ENCODE data around the gene PHETA2. TPM values are rescaled to one million over a fixed set of nuclear protein-coding genes. Genes with fewer than 3 reads are reported as not detected.

Gene PHETA2
- total and polyA plus RNA-seq, 10 donors, result 3.1 to 11.5 (median 7.9) TPM

DNA sequence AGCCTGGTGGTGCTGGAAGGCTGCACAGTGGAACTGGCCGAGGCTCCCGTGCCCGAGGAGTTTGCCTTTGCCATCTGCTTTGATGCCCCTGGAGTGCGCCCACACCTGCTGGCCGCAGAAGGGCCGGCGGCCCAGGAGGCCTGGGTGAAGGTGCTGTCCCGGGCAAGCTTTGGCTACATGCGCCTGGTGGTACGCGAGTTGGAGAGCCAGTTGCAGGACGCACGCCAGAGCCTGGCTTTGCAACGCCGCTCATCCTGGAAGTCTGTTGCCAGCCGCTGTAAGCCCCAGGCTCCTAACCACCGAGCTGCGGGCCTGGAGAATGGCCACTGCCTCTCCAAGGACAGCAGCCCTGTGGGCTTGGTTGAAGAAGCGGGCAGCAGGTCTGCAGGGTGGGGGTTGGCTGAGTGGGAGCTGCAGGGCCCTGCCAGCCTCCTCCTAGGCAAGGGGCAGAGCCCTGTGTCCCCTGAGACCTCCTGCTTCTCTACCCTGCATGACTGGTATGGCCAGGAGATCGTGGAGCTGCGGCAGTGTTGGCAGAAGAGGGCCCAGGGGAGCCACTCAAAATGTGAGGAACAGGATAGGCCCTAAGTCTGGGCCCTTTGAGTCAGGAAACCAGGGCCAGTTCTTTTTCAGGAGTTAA is 3.6 kb downstream of the PHETA2 start:
- Histone ChIP-seq H3K4me3 (no peak overlapping the region), H3K27ac (peak overlapping the region in 6 of 8 donors; percentile 97 to 99 (median 98)), H3K9me3 (no peaks in the 10 kb centered on the region), H3K36me3 (peaks cover 0 to 35% (median 9%) of the 10 kb centered on the region in 6 donors), H3K4me1 (peaks cover 24 to 81% (median 65%) of the 10 kb centered on the region in 6 donors), H3K27me3 (replicated peaks in 1 of 7) (no peaks in the 10 kb centered on the region)
- WGBS, 5 donors, result 89 to 95% (median 95%) methylated on average over 11 to 21 of the region's 21 CpGs
- DNase-seq, result peak; percentile 81
- TF ChIP-seq POLR2AphosphoS5 (IDR thresholded peaks at IDR 0.05) (no peak), POLR2A (IDR thresholded peaks at IDR 0.05) (no peak)
- TF ChIP-seq, protein P1, sequence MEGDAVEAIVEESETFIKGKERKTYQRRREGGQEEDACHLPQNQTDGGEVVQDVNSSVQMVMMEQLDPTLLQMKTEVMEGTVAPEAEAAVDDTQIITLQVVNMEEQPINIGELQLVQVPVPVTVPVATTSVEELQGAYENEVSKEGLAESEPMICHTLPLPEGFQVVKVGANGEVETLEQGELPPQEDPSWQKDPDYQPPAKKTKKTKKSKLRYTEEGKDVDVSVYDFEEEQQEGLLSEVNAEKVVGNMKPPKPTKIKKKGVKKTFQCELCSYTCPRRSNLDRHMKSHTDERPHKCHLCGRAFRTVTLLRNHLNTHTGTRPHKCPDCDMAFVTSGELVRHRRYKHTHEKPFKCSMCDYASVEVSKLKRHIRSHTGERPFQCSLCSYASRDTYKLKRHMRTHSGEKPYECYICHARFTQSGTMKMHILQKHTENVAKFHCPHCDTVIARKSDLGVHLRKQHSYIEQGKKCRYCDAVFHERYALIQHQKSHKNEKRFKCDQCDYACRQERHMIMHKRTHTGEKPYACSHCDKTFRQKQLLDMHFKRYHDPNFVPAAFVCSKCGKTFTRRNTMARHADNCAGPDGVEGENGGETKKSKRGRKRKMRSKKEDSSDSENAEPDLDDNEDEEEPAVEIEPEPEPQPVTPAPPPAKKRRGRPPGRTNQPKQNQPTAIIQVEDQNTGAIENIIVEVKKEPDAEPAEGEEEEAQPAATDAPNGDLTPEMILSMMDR (IDR thresholded peaks at IDR 0.05 in 8 of 11, conservative IDR thresholded peaks at IDR 0.05 in 3 of 11), result no peak
- intact Hi-C loops (cut with DNase I; ENCODE audit: low total_unique reads), result no loop called here

DNA sequence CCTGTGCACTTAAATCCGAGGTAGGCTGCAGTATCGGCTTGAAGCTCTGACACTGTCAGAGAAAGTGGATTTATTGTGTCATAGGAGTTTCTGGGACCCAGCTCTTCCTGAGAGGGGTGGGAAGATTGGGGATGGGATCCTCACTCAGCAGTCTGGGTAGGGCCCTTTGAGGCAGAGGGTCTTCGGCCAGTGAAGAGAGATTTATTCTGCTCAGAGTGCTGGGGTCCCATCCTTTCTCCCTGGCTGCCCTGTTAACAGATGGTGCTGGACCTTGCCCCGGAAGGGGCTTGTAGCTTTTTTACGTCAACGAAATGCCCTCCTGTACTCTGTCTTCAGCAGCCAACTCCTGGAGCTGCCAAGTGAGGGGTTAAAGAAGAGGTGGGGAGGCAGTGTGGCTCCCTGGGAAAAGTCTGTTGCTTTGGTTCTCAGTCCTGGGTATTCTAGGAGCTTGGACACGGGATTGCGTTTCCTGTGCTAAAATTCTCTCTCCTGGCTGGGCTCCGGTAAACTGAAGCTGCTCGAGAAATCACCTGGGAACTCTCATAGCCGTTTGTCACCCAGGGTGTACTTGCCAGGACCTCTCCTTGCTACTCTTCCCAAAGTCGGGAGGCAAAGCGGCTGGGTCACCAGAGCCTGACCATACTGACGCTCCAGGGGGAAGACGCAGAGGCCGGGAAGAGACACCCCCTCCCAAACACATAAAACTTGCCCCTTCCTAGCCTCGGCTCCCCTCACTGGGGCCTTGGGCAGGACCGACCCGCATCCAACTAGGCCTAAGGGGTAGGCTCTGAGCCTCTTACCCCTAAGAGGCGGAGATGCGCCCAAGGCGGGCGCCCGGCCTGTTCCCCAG is 4.6 kb downstream of the PHETA2 start:
- Histone ChIP-seq H3K27ac (peak overlapping the region; percentile 97 to 99 (median 98)), H3K4me1 (peaks cover 22 to 81% (median 61%) of the 10 kb centered on the region in 6 donors), H3K27me3 (replicated peaks in 1 of 7) (no peaks in the 10 kb centered on the region), H3K9me3 (no peaks in the 10 kb centered on the region), H3K4me3 (peak overlapping the region; percentile 51 to 74 (median 68)), H3K36me3 (peaks cover 0 to 46% (median 17%) of the 10 kb centered on the region in 6 donors)
- DNase-seq, result no peak
- TF ChIP-seq POLR2AphosphoS5 (IDR thresholded peaks at IDR 0.05) (no peak), POLR2A (IDR thresholded peaks at IDR 0.05) (no peak)
- intact Hi-C loops (cut with DNase I; ENCODE audit: low total_unique reads), result no loop called here
- 60 to 68% (median 63%) methylated on average over 23 to 24 of the region's 24 CpGs for WGBS, 5 donors

DNA sequence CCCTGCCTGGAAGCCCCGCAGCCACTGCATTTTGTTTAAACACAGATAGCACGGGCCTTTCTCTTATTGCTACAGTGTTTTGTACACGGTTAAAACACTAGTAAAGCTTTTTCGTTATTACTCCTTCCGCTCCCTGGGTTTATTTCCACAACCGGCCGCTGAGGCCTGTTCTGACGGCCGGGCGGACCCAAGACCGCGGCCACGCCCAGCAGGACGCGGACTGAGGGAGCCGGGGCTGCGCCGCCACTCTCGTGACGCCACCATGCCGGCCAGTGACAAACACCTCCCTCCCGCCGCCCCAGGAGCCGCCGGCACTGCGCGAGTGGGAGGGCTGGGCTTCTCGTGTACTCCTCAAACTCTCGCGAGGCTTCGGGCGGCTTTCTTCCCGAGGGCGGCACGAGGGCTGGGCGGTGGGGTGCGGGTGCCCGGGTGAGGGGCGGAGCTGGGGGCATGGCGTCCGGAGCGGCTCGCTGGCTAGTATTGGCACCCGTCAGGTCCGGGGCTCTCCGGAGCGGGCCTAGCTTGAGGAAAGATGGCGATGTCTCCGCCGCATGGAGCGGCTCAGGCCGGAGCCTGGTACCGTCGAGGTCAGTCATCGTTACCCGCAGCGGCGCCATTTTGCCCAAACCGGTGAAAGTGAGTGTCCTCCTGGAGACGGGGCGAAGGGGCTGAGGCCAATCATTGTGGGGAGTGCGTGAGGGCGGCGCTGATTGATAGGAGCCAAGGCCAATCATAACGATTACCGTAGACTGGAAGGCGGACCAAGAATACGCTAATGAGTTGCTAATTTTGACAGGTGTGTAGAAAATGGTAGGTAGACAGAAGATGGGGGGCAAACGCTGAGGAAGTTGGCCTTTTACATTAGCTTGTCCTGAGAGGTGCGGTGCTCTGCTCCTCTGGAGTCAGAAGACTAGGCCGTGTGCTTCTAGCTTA is 5.5 kb downstream of the PHETA2 start, which contains the start of gene SMDT1:
SMDT1 (plus strand) TSS at position 382 of the 933 bp plus-strand sequence; CDS start at position 451, 69 bp downstream.
- TF ChIP-seq POLR2AphosphoS5 (IDR thresholded peaks at IDR 0.05) (peak; percentile 98 to 99 (median 98)), POLR2A (IDR thresholded peaks at IDR 0.05) (peak; percentile 61 to 86 (median 79))
- TF ChIP-seq, protein P1 (IDR thresholded peaks at IDR 0.05 in 8 of 11, conservative IDR thresholded peaks at IDR 0.05 in 3 of 11), result peak in 5 of 11 experiments; percentile 22 to 58 (median 34)
- intact Hi-C loops (cut with DNase I; ENCODE audit: low total_unique reads), result no loop called here
- Histone ChIP-seq H3K9me3 (no peaks in the 10 kb centered on the region), H3K27ac (peak within 1 kb of the TSS; percentile 97 to 99 (median 98)), H3K27me3 (replicated peaks in 1 of 7) (no peaks in the 10 kb centered on the region), H3K4me1 (peaks cover 17 to 81% (median 56%) of the 10 kb centered on the region in 6 donors), H3K36me3 (peaks cover 0 to 55% (median 21%) of the 10 kb centered on the region in 6 donors), H3K4me3 (peak within 1 kb of the TSS; percentile 51 to 74 (median 68))
- DNase-seq, result peak; percentile 100
- 0 to 1% (median 1%) methylated on average over 54 to 71 of the region's 71 CpGs for WGBS, 5 donors

DNA sequence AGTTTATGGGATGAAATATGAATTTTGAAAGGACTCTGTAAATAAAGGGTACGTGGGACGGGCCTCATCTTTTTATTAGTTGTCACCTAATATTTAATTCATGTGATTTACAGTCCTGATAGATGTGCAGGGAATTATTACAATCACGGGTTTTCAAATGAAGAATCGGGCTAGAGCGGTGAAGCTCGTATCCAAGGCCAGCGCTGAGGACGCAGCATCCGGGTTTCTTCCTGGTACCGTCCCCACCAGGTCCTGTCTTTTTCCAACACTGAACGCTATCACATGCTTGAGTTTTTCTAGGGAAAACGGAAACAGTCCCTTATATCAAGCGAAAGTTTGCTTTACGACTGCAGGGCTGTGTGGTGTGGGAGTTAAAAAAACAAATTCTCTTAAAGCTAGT is 6.2 kb downstream of the PHETA2 start:
- Histone ChIP-seq H3K9me3 (no peaks in the 10 kb centered on the region), H3K27ac (peak overlapping the region; percentile 97 to 99 (median 98)), H3K4me1 (peaks cover 17 to 81% (median 55%) of the 10 kb centered on the region in 6 donors), H3K27me3 (replicated peaks in 1 of 7) (no peaks in the 10 kb centered on the region), H3K36me3 (peaks cover 0 to 62% (median 28%) of the 10 kb centered on the region in 6 donors), H3K4me3 (peak overlapping the region; percentile 51 to 74 (median 68))
- DNase-seq, result peak; percentile 82
- 0 to 7% (median 2%) methylated on average over 14 of the region's 14 CpGs for WGBS, 5 donors
- intact Hi-C loops (cut with DNase I; ENCODE audit: low total_unique reads), result no loop called here
- no peak for TF ChIP-seq POLR2A (IDR thresholded peaks at IDR 0.05)
- peak in 1 of 3 donors; percentile 18 for TF ChIP-seq POLR2AphosphoS5 (IDR thresholded peaks at IDR 0.05)
- TF ChIP-seq, protein P1 (IDR thresholded peaks at IDR 0.05 in 8 of 11, conservative IDR thresholded peaks at IDR 0.05 in 3 of 11), result no peak
